Suprapubic skin (tissue), 4 donors: ENCODE data around the gene LEFTY1.

Experiments
- CTCF ChIP-seq, 2 donors: fragments of 200-600 bp in 1 of 2; fragments of 450-650 bp in 1 of 2; sonication (generic) in 1 of 2; IDR thresholded peaks; one replicate each; pipeline ENCODE4 v1.5.1; 2016 to 2019; ENCODE audit warnings: antibody characterized with exemption in 2 of 2, mild to moderate bottlenecking in 1 of 2, moderate library complexity in 1 of 2
- EP300 ChIP-seq: sonication (generic); formaldehyde crosslinking; IDR thresholded peaks from one replicate; pipeline ENCODE4 v1.6.1; 2017; ENCODE audit warnings: antibody characterized with exemption
- POLR2A ChIP-seq, 2 donors: fragments of 450-650 bp; IDR thresholded peaks; one replicate each; pipeline ENCODE4 v1.6.1; 2017; ENCODE audit warnings: antibody characterized with exemption in 2 of 2, mild to moderate bottlenecking in 2 of 2, moderate library complexity in 2 of 2
- POLR2AphosphoS5 ChIP-seq, 3 donors: sonication (generic); formaldehyde crosslinking; IDR thresholded peaks; one replicate each; pipeline ENCODE4 v1.6.1; 2017; ENCODE audit warnings: antibody characterized with exemption in 3 of 3

- TF ChIP-seq POLR2A (IDR thresholded peaks at IDR 0.05) = no peak
- no peak for TF ChIP-seq CTCF (IDR thresholded peaks at IDR 0.05)
- TF ChIP-seq POLR2AphosphoS5 (IDR thresholded peaks at IDR 0.05) = no peak
- no peak for TF ChIP-seq EP300
These were observed 797 bp upstream of the LEFTY1 start for GRCh38 chr1:225889743-225890142.
